ENCODE measurements around the gene ABCF2. TPM values are rescaled to one million over a fixed set of nuclear protein-coding genes. Genes with fewer than 3 reads are reported as not detected.

The ABCF2 gene
- total RNA-seq, 2 experiments from 2014 or later: 33.9 to 35.5 TPM

DNA sequence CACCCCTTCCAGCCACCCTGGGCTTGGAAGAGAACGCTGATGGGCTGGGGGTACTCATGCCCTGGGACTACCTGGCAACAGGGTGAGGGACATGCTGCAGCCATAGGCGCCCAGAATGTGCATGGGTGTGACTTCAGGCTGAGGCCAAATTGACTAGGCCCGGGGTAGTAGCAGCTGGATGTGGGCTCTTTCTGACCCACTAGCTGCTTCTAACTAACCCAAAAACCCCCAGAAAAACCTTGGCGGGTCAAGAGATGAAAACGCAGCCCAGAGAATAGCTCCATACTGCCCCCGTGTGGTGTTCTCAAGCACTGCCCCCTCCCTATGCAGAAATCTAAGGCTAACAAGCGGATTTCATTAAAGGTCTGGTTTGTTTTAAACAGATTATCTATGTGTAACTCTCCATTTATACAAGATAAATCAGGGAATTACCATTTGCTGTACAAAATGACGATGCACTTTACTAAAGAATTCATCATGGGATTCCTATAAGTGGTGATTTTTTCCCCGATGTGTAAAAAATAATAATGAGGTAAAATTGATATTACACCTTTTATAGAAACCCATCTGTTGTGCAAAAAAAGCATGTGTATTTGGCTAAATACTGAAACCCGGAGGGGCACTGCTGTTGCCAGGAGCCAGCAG is 17.3 kb upstream of the ABCF2 start:
- CTCF ChIA-PET: interaction anchor here (0.6 to 6.2 kb wide), 38 partner anchors 8 to 234 kb away, joined by 3 to 97 read pairs (median 5); partner anchors contain the start of genes ABCF2 and CHPF2
- Mint-ChIP-seq H3K4me1 (ENCODE audit: low read depth) (peaks cover 41% of the 10 kb centered on the region), H3K27me3 (ENCODE audit: low read depth) (peaks cover 26% of the 10 kb centered on the region), H3K9me3 (no peaks in the 10 kb centered on the region), H3K36me3 (ENCODE audit: low read depth) (peaks cover 2% of the 10 kb centered on the region), H3K4me3 (peak overlapping the region; percentile 46), H3K27ac (no peak overlapping the region)
- intact Hi-C loops (cut with micrococcal nuclease): loop anchor here (1.0 to 2.0 kb wide), 7 partner anchors 17 to 924 kb away; partner anchors contain the start of gene ABCF2
- DNase-seq: peak; percentile 81

DNA sequence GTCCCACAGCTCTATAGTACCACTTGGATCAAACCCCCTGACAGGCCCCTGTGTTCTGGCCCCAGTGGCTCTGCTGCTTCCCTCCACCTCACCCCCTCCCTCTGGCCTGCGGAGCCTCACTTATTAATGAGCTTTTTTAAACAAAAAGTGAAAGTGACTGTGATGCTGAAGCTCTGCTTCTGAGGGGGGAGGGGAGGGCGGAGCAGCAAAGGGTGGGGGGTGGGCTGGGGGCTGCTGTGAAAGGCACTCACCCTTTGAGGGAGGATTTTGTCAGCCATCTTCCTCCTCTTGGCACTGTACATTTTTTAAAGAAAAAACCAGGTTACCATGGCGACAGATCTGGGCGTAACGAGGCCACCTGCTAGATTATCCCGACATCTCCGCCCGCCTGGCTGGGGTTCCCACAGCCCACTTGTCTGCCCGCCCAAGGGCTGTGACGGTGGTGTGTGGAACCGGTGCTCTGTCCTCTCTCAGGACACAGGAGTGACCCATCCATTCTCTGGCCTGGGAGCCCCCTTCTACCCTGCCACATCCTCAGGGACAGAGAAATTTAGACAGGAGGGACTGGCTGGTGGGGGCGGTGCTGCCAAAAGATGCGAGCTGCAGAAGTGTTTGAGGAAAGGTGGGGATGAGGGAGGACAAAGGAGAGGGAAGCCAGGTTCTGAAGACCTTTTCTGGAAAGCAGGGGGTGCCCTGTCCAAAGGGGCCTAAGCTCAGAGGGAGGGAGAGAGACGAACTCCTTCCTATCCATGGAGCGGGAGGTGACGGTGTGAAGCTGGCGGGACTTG is 16.6 kb upstream of the ABCF2 start:
- no peaks in the 10 kb centered on the region for H3K9me3 Mint-ChIP-seq
- H3K4me1 Mint-ChIP-seq (ENCODE audit: low read depth): peaks cover 39% of the 10 kb centered on the region
- DNase-seq: peak; percentile 60
- intact Hi-C loops (cut with micrococcal nuclease): loop anchor here (1.0 to 2.0 kb wide), 8 partner anchors 10 to 923 kb away; partner anchors contain the start of gene ABCF2
- no peak overlapping the region for H3K27ac Mint-ChIP-seq
- CTCF ChIA-PET: interaction anchor here (0.6 to 6.2 kb wide), 39 partner anchors 9 to 234 kb away, joined by 3 to 97 read pairs (median 5); partner anchors contain the start of genes ABCF2 and CHPF2
- H3K36me3 Mint-ChIP-seq (ENCODE audit: low read depth): peaks cover 2% of the 10 kb centered on the region
- peak overlapping the region; percentile 46 for H3K4me3 Mint-ChIP-seq
- H3K27me3 Mint-ChIP-seq (ENCODE audit: low read depth): peaks cover 24% of the 10 kb centered on the region

DNA sequence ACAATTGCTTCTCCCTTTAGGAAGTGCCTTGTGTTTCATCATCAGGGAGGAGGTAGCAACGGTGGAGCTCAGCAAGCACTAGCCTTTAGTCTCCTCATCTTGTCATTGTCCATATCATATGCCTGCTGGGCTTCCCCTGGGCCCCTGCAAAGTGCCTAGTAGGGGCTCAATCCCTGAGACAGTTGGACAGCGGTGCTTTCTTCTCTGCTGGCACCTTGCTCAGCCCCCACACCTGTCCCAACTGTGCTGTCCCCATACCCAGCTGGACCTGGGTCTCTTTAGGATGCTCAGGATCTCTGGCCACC is 16.0 kb upstream of the ABCF2 start:
- CTCF ChIA-PET: interaction anchor here (1.1 to 6.2 kb wide), 12 partner anchors 9 to 120 kb away, joined by 3 to 97 read pairs (median 10); partner anchors contain the start of genes ABCF2 and CHPF2
- H3K4me1 Mint-ChIP-seq (ENCODE audit: low read depth): peaks cover 34% of the 10 kb centered on the region
- intact Hi-C loops (cut with micrococcal nuclease): loop anchor here (1.0 kb wide), 1 partner anchor 10 kb away; no protein-coding TSS in a partner anchor

DNA sequence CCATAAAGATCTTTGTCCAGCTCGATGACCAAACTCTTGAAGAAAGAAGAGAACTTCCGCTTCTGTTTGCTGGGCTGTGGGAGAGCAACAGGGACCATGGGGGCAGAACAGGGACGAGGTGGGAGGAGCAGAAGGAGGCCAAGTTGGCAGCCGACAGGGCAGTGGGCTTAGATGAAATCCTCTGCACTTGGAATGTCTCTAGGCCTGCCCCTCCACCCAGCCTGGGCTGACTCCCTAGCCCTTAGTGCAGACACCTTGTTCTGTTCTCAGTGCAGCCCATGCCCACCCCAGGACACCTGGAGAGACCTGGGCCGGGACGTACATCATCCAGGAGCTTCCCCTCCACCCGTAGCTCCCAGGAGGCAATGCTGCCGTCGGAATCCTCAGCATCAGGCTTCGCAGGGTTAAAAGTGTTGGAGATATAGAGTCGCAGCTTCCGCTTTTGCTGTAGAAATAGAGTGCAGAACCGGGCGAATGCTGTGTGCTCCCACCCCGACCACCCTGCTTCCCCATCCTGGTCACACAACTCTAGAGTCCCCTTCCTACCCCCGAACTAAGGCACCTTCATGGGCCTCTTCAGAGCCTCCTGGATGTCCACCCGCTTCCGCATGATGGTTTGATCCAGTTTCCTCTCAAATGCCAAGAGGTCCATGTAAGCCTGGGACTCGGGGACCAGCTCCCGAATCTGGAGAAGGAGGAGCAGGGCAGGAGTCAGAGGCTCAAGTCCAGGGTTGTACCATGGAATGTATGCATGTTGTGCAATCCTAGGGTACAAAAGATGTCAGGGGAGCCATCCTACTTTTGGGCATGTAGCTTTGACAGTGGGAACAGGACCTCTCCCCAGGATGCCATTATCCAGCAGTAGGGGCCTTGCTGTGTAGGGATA is 15.4 kb upstream of the ABCF2 start:
- peaks cover 2% of the 10 kb centered on the region for H3K36me3 Mint-ChIP-seq (ENCODE audit: low read depth)
- DNase-seq: no peak
- intact Hi-C loops (cut with micrococcal nuclease): loop anchor here (1.0 kb wide), 1 partner anchor 9 kb away; no protein-coding TSS in a partner anchor
- no peaks in the 10 kb centered on the region for H3K9me3 Mint-ChIP-seq
- H3K27ac Mint-ChIP-seq: no peak overlapping the region
- H3K4me3 Mint-ChIP-seq: no peak overlapping the region
- CTCF ChIA-PET: interaction anchor here (1.1 to 6.2 kb wide), 11 partner anchors 8 to 120 kb away, joined by 3 to 97 read pairs (median 10); partner anchors contain the start of genes ABCF2 and CHPF2
- peaks cover 15% of the 10 kb centered on the region for H3K27me3 Mint-ChIP-seq (ENCODE audit: low read depth)
- peaks cover 29% of the 10 kb centered on the region for H3K4me1 Mint-ChIP-seq (ENCODE audit: low read depth)

More for the DNA sequence above, 16.0 kb upstream of the ABCF2 start:
- peaks cover 2% of the 10 kb centered on the region for H3K36me3 Mint-ChIP-seq (ENCODE audit: low read depth)
- H3K4me3 Mint-ChIP-seq: peak overlapping the region; percentile 46
- no peaks in the 10 kb centered on the region for H3K9me3 Mint-ChIP-seq
- peaks cover 21% of the 10 kb centered on the region for H3K27me3 Mint-ChIP-seq (ENCODE audit: low read depth)
- no peak for DNase-seq
- H3K27ac Mint-ChIP-seq: no peak overlapping the region

DNA sequence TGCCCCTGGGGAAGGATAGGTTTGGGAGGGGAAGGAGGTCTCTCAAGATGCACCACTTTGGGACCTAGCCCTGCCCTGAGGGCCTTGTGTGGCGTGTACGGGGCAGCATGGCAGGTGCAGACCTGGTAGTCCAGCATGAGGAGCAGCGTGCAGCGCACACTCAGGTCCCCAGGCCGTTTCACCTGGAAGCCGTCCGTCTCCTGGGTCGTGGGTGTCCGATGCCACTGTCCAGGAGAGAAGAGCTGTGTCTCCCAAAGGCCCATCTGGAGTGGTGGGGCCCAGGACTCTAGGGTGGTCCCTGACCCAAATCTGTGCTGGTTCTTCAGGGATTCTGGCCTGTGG is 14.7 kb upstream of the ABCF2 start:
- CTCF ChIA-PET: no interaction called here
- Mint-ChIP-seq H3K36me3 (ENCODE audit: low read depth) (peaks cover 5% of the 10 kb centered on the region), H3K27ac (no peak overlapping the region), H3K27me3 (ENCODE audit: low read depth) (peaks cover 10% of the 10 kb centered on the region), H3K4me3 (no peak overlapping the region), H3K4me1 (ENCODE audit: low read depth) (peaks cover 28% of the 10 kb centered on the region), H3K9me3 (no peaks in the 10 kb centered on the region)
- intact Hi-C loops (cut with micrococcal nuclease): no loop called here
- no peak for DNase-seq

DNA sequence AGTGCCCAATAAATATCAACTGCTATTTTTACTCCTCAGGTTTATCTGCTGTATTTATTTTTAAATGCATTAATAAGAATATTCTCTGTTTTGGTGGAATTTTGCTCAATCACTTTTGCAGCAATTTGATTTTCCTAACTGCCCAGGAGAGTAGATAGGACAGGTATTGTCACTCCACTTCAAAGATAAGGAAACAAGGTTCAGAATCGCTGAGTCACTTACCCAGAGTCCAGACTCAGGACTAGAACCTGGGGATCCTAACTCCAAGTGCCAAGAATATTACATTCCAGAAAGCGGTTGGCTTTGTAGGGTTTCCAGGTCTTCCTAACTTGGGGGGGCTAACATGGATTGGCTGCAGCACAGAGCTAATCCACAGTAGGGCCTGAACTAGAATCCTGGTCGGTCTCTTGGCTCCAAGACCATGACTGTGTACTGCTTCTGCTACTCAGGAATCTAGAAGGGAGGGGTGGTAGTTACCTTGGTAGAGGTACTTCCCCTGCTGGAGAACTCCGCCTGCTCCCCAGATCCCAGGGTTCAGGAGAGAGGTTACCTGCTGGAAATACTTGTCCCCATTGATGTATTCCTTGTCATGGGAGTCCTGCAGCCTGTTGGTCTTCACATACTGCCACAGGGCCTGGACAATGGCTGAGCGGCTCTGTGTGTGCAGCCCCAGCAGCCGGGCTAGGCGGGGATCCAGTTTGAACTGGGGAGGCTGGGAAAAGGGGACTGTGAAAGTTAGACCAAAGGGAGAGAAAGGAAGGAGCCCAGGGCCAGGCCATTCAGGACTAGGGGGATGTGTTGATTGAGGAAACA is 14.1 kb upstream of the ABCF2 start:
- Mint-ChIP-seq H3K27ac (no peak overlapping the region), H3K9me3 (no peaks in the 10 kb centered on the region), H3K36me3 (ENCODE audit: low read depth) (peaks cover 8% of the 10 kb centered on the region), H3K27me3 (ENCODE audit: low read depth) (peaks cover 4% of the 10 kb centered on the region), H3K4me1 (ENCODE audit: low read depth) (peaks cover 29% of the 10 kb centered on the region), H3K4me3 (no peak overlapping the region)
- no peak for DNase-seq
- CTCF ChIA-PET: no interaction called here
- intact Hi-C loops (cut with micrococcal nuclease): no loop called here

DNA sequence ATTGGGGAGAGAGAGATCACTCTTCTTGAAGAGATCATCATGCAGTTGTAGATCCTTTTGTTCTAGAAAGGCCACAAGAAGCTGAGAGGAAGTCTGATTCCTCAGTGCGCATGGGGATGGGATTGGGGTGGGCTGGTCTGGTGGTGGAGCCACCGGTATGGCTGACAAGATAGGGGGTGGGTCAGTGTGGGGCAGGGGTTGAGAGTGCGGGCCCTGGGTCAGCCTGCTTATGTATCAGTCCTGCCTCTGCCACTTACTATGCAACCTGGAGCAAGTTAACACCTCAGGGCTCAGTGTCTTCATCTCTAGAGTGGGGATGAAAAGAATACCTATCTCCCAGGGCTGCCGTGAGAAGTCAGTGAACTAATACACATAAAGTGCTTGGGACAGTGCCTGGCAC is 13.5 kb upstream of the ABCF2 start:
- CTCF ChIA-PET: no interaction called here
- H3K36me3 Mint-ChIP-seq (ENCODE audit: low read depth): peaks cover 8% of the 10 kb centered on the region
- H3K27me3 Mint-ChIP-seq (ENCODE audit: low read depth): no peaks in the 10 kb centered on the region
- H3K4me1 Mint-ChIP-seq (ENCODE audit: low read depth): peaks cover 24% of the 10 kb centered on the region
- H3K27ac Mint-ChIP-seq: peak overlapping the region; percentile 39
- no peak overlapping the region for H3K4me3 Mint-ChIP-seq
- H3K9me3 Mint-ChIP-seq: no peaks in the 10 kb centered on the region
- intact Hi-C loops (cut with micrococcal nuclease): no loop called here
- no peak for DNase-seq

DNA sequence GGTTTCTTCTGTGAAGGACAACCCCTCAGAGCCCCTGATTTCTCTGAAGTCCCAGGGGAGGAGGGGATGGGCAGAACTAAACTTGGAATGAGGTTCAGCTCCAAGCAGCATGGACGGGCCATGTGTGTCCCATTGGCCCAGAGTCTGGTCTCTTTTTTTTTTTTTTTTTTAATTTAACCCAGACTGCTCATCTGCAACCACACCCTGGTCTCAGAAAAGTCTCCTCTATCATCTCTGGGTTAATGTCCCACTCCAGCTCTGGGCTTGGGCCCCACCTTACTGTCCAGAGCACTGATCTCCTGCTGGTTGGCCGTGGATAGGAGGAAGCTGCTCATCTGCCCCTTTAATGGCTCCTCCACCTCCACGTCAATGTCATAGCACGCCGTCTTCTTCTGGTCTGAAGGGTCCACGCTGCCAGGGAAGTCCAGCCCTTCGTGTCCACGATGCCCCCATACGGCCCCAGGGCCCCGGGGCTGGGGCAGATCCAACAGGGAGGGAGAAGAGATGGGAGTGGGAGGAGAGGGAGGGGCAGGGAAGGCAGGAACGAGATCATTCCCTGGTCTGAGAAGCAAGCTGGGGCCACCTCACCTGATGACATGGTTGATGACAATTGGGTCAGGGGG is 12.9 kb upstream of the ABCF2 start:
- Mint-ChIP-seq H3K36me3 (ENCODE audit: low read depth) (peaks cover 8% of the 10 kb centered on the region), H3K4me1 (ENCODE audit: low read depth) (peaks cover 25% of the 10 kb centered on the region), H3K9me3 (no peaks in the 10 kb centered on the region), H3K27ac (no peak overlapping the region), H3K27me3 (ENCODE audit: low read depth) (no peaks in the 10 kb centered on the region), H3K4me3 (no peak overlapping the region)
- CTCF ChIA-PET: interaction anchor here (0.7 kb wide), 1 partner anchor 16 kb away, joined by 3 read pairs; no protein-coding TSS in a partner anchor
- intact Hi-C loops (cut with micrococcal nuclease): no loop called here
- no peak for DNase-seq

DNA sequence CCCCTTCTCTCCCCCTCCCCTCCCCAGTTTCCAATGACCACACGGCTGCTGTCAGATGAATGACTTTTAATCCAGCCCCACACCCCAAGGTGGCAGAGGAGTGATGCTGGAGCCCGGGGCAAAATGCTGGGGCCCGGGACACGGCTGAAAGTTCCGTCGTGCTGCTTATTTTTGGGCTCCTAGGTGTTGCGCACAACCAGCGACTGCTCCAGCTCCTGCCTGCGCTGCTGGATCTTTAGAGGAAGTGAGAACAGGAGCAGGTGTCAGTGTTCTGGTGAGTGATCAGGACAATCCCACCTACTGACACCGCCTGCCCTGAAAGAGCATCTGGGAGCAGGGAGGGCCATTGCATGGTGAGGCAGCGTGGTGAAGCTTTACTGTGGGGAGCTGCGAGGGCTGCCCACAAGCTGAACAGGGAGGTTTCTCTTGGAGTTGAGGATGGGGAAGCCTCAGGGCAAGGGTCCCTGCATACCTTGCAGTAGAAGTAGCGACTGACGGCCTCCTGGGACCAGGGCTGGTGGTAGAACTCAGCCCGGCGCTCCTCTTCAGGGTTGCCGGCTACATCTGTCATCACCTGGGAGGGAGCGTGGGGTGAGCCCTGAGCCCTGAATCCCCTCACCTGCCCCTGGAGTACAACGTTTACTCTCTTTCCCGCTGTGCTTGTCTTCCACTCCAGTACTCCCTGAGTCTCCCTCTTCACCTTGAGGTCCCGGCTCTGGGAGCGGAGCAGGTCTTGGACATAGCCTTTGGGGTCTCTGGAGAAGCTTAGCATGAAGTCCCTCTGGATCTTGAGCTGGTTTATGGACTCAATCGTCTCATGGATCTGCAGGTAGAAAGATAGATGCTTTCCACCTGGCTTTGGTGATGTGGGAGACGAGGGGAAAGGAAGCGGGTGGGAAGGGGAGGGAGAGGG is 12.2 kb upstream of the ABCF2 start:
- Mint-ChIP-seq H3K4me1 (ENCODE audit: low read depth) (peaks cover 23% of the 10 kb centered on the region), H3K9me3 (no peaks in the 10 kb centered on the region), H3K27me3 (ENCODE audit: low read depth) (no peaks in the 10 kb centered on the region), H3K36me3 (ENCODE audit: low read depth) (peaks cover 8% of the 10 kb centered on the region), H3K4me3 (no peak overlapping the region), H3K27ac (no peak overlapping the region)
- DNase-seq: no peak
- intact Hi-C loops (cut with micrococcal nuclease): no loop called here
- CTCF ChIA-PET: interaction anchor here (0.6 to 0.7 kb wide), 2 partner anchors 16 to 17 kb away, joined by 3 read pairs; no protein-coding TSS in a partner anchor

DNA sequence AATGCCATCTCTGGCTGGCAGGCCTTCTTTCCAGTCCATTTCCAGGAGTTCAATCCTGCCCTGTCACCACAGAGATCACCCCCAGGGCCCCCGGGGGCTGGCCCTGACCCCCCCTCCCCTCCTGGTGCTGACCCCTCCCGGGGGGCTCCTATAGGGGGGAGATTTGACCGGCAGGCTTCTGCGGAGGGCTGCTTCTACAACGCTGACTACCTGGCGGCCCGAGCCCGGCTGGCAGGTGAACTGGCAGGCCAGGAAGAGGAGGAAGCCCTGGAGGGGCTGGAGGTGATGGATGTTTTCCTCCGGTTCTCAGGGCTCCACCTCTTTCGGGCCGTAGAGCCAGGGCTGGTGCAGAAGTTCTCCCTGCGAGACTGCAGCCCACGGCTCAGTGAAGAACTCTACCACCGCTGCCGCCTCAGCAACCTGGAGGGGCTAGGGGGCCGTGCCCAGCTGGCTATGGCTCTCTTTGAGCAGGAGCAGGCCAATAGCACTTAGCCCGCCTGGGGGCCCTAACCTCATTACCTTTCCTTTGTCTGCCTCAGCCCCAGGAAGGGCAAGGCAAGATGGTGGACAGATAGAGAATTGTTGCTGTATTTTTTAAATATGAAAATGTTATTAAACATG is 11.3 kb upstream of the ABCF2 start:
- no peak for DNase-seq
- intact Hi-C loops (cut with micrococcal nuclease): no loop called here
- no peaks in the 10 kb centered on the region for H3K27me3 Mint-ChIP-seq (ENCODE audit: low read depth)

More for the DNA sequence above, 11.3 kb upstream of the ABCF2 start:
- no peaks in the 10 kb centered on the region for H3K9me3 Mint-ChIP-seq
- no peak overlapping the region for H3K4me3 Mint-ChIP-seq
- peaks cover 15% of the 10 kb centered on the region for H3K36me3 Mint-ChIP-seq (ENCODE audit: low read depth)
- H3K4me1 Mint-ChIP-seq (ENCODE audit: low read depth): peaks cover 23% of the 10 kb centered on the region
- CTCF ChIA-PET: no interaction called here
- H3K27ac Mint-ChIP-seq: no peak overlapping the region

Measured in activated naive CD4-positive, alpha-beta T cell treated with anti-CD3 and anti-CD28 coated beads for 36 hours (primary cell).